H1 (cell line): ENCODE data around the gene TWNK. TPM values are rescaled to one million over a fixed set of nuclear protein-coding genes. Genes with fewer than 3 reads are reported as not detected.

ENCODE experiments used
- CTCF ChIA-PET: fragments of 300-600 bp; sonication (Branson Sonifier 250); formaldehyde crosslinking; loops from one replicate; lab custom pipeline; 2021; ENCODE audit not compliant: partially characterized antibody; lab: Charles Lee
- POLR2A ChIA-PET: fragments of 300-600 bp; sonication (Branson Sonifier 250); formaldehyde crosslinking; loops from one replicate; lab custom pipeline; 2021; ENCODE audit warnings: inconsistent platforms; ENCODE audit not compliant: partially characterized antibody; lab: Charles Lee
- DNase-seq, 2 experiments: peaks; one replicate each; pipeline versions ENCODE4 v3.0.0 to v3.0.0-alpha.2; 2010 to 2022; ENCODE audit warnings: low spot score in 2 of 2, low read depth in 1 of 2, mixed read lengths in 1 of 2
- FAIRE-seq: peaks from 2 replicates; lab custom pipeline; 2011; peaks lifted over from hg19 to GRCh38; lab: Jason Lieb, UNC
- H2AFZ ChIP-seq: 2 replicates; pipeline ENCODE4 v1.8.1; 2012; ENCODE audit warnings: low read length, inconsistent platforms
- H2AK5ac ChIP-seq: 2 replicates; pipeline ENCODE4 v1.6.1; 2013; ENCODE audit warnings: low read depth, low read length
- H2BK120ac ChIP-seq: replicated peaks from 2 replicates; pipeline ENCODE3; 2013; ENCODE audit warnings: low read depth, low read length, inconsistent platforms
- H2BK12ac ChIP-seq: 2 replicates; pipeline ENCODE4 v1.6.1; 2013; ENCODE audit warnings: low read depth, low read length
- H2BK15ac ChIP-seq: 2 replicates; pipeline ENCODE4 v1.6.1; 2013; ENCODE audit warnings: low read length
- H2BK20ac ChIP-seq: 2 replicates; pipeline ENCODE4 v1.6.1; 2013; ENCODE audit warnings: low read length
- H2BK5ac ChIP-seq: 2 replicates; pipeline ENCODE4 v1.6.1; 2013; ENCODE audit warnings: low read depth, low read length
- H3K14ac ChIP-seq: 2 replicates; pipeline ENCODE4 v1.6.1; 2013; ENCODE audit warnings: inconsistent platforms; ENCODE audit not compliant: insufficient read length
- H3K18ac ChIP-seq: 2 replicates; pipeline ENCODE4 v1.6.1; 2013; ENCODE audit warnings: low read length; ENCODE audit errors: extremely low read depth
- H3K23ac ChIP-seq: 2 replicates; pipeline ENCODE4 v1.6.1; 2013; ENCODE audit warnings: inconsistent platforms; ENCODE audit not compliant: insufficient read length
- H3K23me2 ChIP-seq: 2 replicates; pipeline ENCODE4 v1.6.1; 2013; ENCODE audit warnings: low read depth, low read length
- H3K27ac ChIP-seq: 2 replicates; pipeline ENCODE4 v1.6.1; 2011; ENCODE audit warnings: low read depth, low read length, inconsistent platforms
- H3K27me3 ChIP-seq, 4 experiments: replicated peaks in 1 of 4; 1 replicate in 1 of 4; 2 replicates in 3 of 4; pipeline versions ENCODE4 v1.6.1 to v1.8.1; 2011 to 2013; ENCODE audit warnings: low read length in 3 of 4, mild to moderate bottlenecking in 3 of 4, inconsistent platforms in 2 of 4, mixed read lengths in 2 of 4, moderate library complexity in 1 of 4; ENCODE audit not compliant: control insufficient read depth in 3 of 4, insufficient read depth in 3 of 4; ENCODE audit errors: extremely low read depth in 1 of 4
- H3K36me3 ChIP-seq, 4 experiments: 2 replicates each; pipeline versions ENCODE4 v1.6.1 to v1.8.1; 2011 to 2013; ENCODE audit warnings: mild to moderate bottlenecking in 4 of 4, low read length in 3 of 4, moderate library complexity in 2 of 4, control low read depth in 1 of 4, inconsistent platforms in 1 of 4; ENCODE audit not compliant: insufficient read depth in 4 of 4, control insufficient read depth in 2 of 4
- H3K4ac ChIP-seq: replicated peaks from 2 replicates; pipeline ENCODE3; 2013; ENCODE audit warnings: low read length, low read depth, mixed read lengths, inconsistent platforms; ENCODE audit not compliant: insufficient read length
- H3K4me1 ChIP-seq, 4 experiments: replicated peaks in 1 of 4; 1 replicate in 1 of 4; 2 replicates in 3 of 4; pipeline versions ENCODE4 v1.6.1 to v1.8.1; 2011 to 2013; ENCODE audit warnings: low read length in 3 of 4, inconsistent platforms in 2 of 4, mixed read lengths in 1 of 4; ENCODE audit not compliant: insufficient read depth in 4 of 4, control insufficient read depth in 3 of 4
- H3K4me2 ChIP-seq, 2 experiments: 2 replicates each; pipeline versions ENCODE4 v1.6.1 to v1.8.1; 2011 to 2013; ENCODE audit warnings: low read depth in 2 of 2, low read length in 2 of 2, control low read depth in 1 of 2, inconsistent platforms in 1 of 2, mild to moderate bottlenecking in 1 of 2; ENCODE audit not compliant: insufficient read depth in 1 of 2
- H3K4me3 ChIP-seq, 4 experiments: fragments of 200-600, 300-600 bp in 1 of 4; sonication (generic), shearing (Covaris generic), sonication (Bioruptor Twin) in 1 of 4; 2 replicates each; pipeline versions ENCODE4 v1.5.1 to v1.8.1; 2011 to 2016; ENCODE audit warnings: low read length in 4 of 4, low read depth in 3 of 4, control low read depth in 2 of 4, inconsistent platforms in 2 of 4, mild to moderate bottlenecking in 2 of 4, mixed read lengths in 1 of 4, moderate library complexity in 1 of 4; ENCODE audit not compliant: insufficient read depth in 2 of 4; ENCODE audit errors: extremely low read depth in 1 of 4
- H3K56ac ChIP-seq: replicated peaks from 2 replicates; pipeline ENCODE3; 2013; ENCODE audit warnings: low read depth, mild to moderate bottlenecking, mixed read lengths, low read length, inconsistent platforms; ENCODE audit not compliant: insufficient read length
- H3K79me1 ChIP-seq: 2 replicates; pipeline ENCODE4 v1.6.1; 2013; ENCODE audit warnings: low read depth, low read length, control low read depth
- H3K79me2 ChIP-seq, 2 experiments: 2 replicates each; pipeline versions ENCODE4 v1.6.1 to v1.8.1; 2012 to 2013; ENCODE audit warnings: low read length in 2 of 2, mild to moderate bottlenecking in 2 of 2, inconsistent platforms in 1 of 2; ENCODE audit not compliant: insufficient read depth in 2 of 2, control insufficient read depth in 1 of 2
- H3K9ac ChIP-seq, 4 experiments: replicated peaks in 1 of 4; 1 replicate in 1 of 4; 2 replicates in 3 of 4; pipeline versions ENCODE4 v1.6.1 to v1.8.1; 2011 to 2013; ENCODE audit warnings: low read depth in 3 of 4, low read length in 3 of 4, control low read depth in 2 of 4, mild to moderate bottlenecking in 2 of 4, moderate library complexity in 2 of 4, inconsistent platforms in 1 of 4; ENCODE audit errors: extremely low read depth in 1 of 4
- H3K9me3 ChIP-seq, 2 experiments: 2 replicates each; pipeline versions ENCODE4 v1.6.1 to v1.8.1; 2012 to 2013; ENCODE audit warnings: mild to moderate bottlenecking in 2 of 2, moderate library complexity in 2 of 2, control low read depth in 1 of 2, inconsistent platforms in 1 of 2, low read depth in 1 of 2, low read length in 1 of 2, mixed read lengths in 1 of 2; ENCODE audit not compliant: insufficient read depth in 2 of 2
- H4K20me1 ChIP-seq, 2 experiments: replicated peaks in 1 of 2; 2 replicates each; pipeline versions ENCODE3 to v1.8.1; 2011 to 2013; ENCODE audit warnings: inconsistent platforms in 2 of 2, low read length in 2 of 2, mild to moderate bottlenecking in 1 of 2; ENCODE audit not compliant: insufficient read depth in 2 of 2, control insufficient read depth in 1 of 2
- H4K5ac ChIP-seq: 2 replicates; pipeline ENCODE4 v1.6.1; 2013; ENCODE audit warnings: low read length, low read depth, mixed read lengths, inconsistent platforms; ENCODE audit not compliant: insufficient read length
- H4K8ac ChIP-seq: 2 replicates; pipeline ENCODE4 v1.8.0; 2013; ENCODE audit warnings: mild to moderate bottlenecking, moderate library complexity, low read length, inconsistent platforms; ENCODE audit not compliant: insufficient read depth; ENCODE audit errors: extremely low read depth
- H4K91ac ChIP-seq: replicated peaks from 2 replicates; pipeline ENCODE3; 2013; ENCODE audit warnings: low read length, mixed read lengths, inconsistent platforms; ENCODE audit not compliant: insufficient read length
- ATF2 ChIP-seq: IDR thresholded peaks from 2 replicates; pipeline ENCODE4 v1.6.1; 2012; ENCODE audit warnings: low read length, inconsistent platforms
- CBX5 ChIP-seq: fragments of 300-800, 300-1000 bp; sonication (generic); IDR thresholded peaks from 2 replicates; pipeline ENCODE4 v1.7.1; 2016; ENCODE audit warnings: antibody characterized with exemption, low read length, low read depth
- CEBPB ChIP-seq: IDR thresholded peaks from 2 replicates; pipeline ENCODE4 v1.6.1; 2012; ENCODE audit warnings: low read depth, low read length
- CHD1 ChIP-seq: IDR thresholded peaks from 2 replicates; pipeline ENCODE4 v1.6.1; 2012; ENCODE audit warnings: low read depth, low read length, improper control_type of control experiment
- CHD2 ChIP-seq: IDR thresholded peaks from 2 replicates; pipeline ENCODE4 v1.6.1; 2012; ENCODE audit warnings: low read length, improper control_type of control experiment
- CREB1 ChIP-seq: IDR thresholded peaks from 2 replicates; pipeline ENCODE4 v1.6.1; 2012; ENCODE audit warnings: inconsistent platforms
- EP300 ChIP-seq, 2 experiments: IDR thresholded peaks; 1 replicate in 1 of 2; 2 replicates in 1 of 2; pipeline ENCODE4 v1.6.1; 2011 to 2012; ENCODE audit warnings: low read depth in 2 of 2, low read length in 2 of 2, mild to moderate bottlenecking in 2 of 2, borderline replicate concordance in 1 of 2, inconsistent platforms in 1 of 2, moderate library complexity in 1 of 2
- GTF2F1 ChIP-seq: IDR thresholded peaks from 2 replicates; pipeline ENCODE4 v1.6.1; 2012; ENCODE audit warnings: low read depth, low read length, improper control_type of control experiment, borderline replicate concordance
- JUND ChIP-seq: IDR thresholded peaks from 2 replicates; pipeline ENCODE4 v1.6.1; 2011; ENCODE audit warnings: mild to moderate bottlenecking, improper control_type of control experiment, low read length
- KDM1A ChIP-seq: fragments of 200-600, 300-600 bp; sonication (generic); IDR thresholded peaks from 2 replicates; pipeline ENCODE4 v1.7.1; 2016; ENCODE audit warnings: mild to moderate bottlenecking, low read length, borderline replicate concordance
- KDM4A ChIP-seq: IDR thresholded peaks from one replicate; pipeline ENCODE4 v1.7.1; 2012; ENCODE audit warnings: low read depth, mild to moderate bottlenecking, moderate library complexity, low read length, inconsistent platforms; ENCODE audit not compliant: severe bottlenecking
- PHF8 ChIP-seq: fragments of 200-600 bp; sonication (generic); conservative IDR thresholded peaks from 2 replicates; pipeline ENCODE4 v1.7.1; 2012; ENCODE audit warnings: low read depth, mild to moderate bottlenecking, inconsistent platforms, low read length, moderate library complexity
- SP1 ChIP-seq: IDR thresholded peaks from 2 replicates; pipeline ENCODE4 v1.6.1; 2011; ENCODE audit warnings: low read depth, low read length
- SP4 ChIP-seq: IDR thresholded peaks from 2 replicates; pipeline ENCODE4 v1.6.1; 2012; ENCODE audit warnings: low read length, inconsistent platforms
- TBP ChIP-seq: IDR thresholded peaks from 2 replicates; pipeline ENCODE4 v1.6.1; 2011; ENCODE audit warnings: low read depth, low read length, improper control_type of control experiment
- polyA plus RNA-seq, 7 experiments: library from polyadenylated mRNA; depleted of rRNA in 3 of 7; stranded (reverse) in 5 of 7; unstranded in 2 of 7; fragments of >200 nt in 5 of 7; fragments of 200-250 nt in 2 of 7; gene quantifications; 1 replicate in 5 of 7; 2 replicates in 1 of 7; 4 replicates in 1 of 7; pipeline versions ENCODE4 v1.2.1 to v1.2.3, GENCODE V29; 2011 to 2013; ENCODE audit warnings: missing spikeins in 2 of 7, mixed read lengths in 2 of 7
- total RNA-seq: library from RNA; stranded (reverse); fragmentation: NEBNext Ultra II Directional; extraction: Animal tissue kit (Norgen Biotek cat#: 25700); gene quantifications from 2 replicates; pipeline ENCODE4 v1.2.1, GENCODE V29; 2021

TWNK gene
- total and polyA plus RNA-seq, 2 of the 8 experiments (the other 6 are each of a cell fraction or from before 2014, with no cell fraction given), result 15.4 to 32.5 TPM

- Histone ChIP-seq H3K4me1 (no peaks in the 10 kb centered on the region), H2AK5ac (no peak overlapping the region), H2BK5ac (no peak overlapping the region), H3K9me3 (no peaks in the 10 kb centered on the region), H3K4me2 (no peak overlapping the region), H2BK20ac (no peak overlapping the region), H4K8ac (no peak overlapping the region), H3K56ac (no peak overlapping the region), H3K27ac (no peak overlapping the region), H3K79me2 (no peaks in the 10 kb centered on the region), H2BK15ac (no peak overlapping the region), H4K5ac (no peak overlapping the region), H3K23me2 (peaks cover 2% of the 10 kb centered on the region; the same call in 1 of the 2 replicates), H3K4me3 (no peak overlapping the region), H4K20me1 (no peaks in the 10 kb centered on the region), H3K18ac (no peak overlapping the region), H2BK120ac (no peak overlapping the region), H2AFZ (no peak overlapping the region), H3K79me1 (no peaks in the 10 kb centered on the region), H4K91ac (no peak overlapping the region), H3K9ac (no peak overlapping the region), H3K23ac (no peak overlapping the region), H2BK12ac (no peak overlapping the region), H3K27me3 (no peaks in the 10 kb centered on the region), H3K4ac (no peak overlapping the region), H3K14ac (no peak overlapping the region), H3K36me3 (peaks cover 0 to 67% (median 17%) of the 10 kb centered on the region in 4 experiments; a peak in 3 of 8 replicates)
- ChIA-PET POLR2A (interaction anchor here (1.1 to 1.3 kb wide), 3 partner anchors 9 to 21 kb away, joined by 3 to 4 read pairs (median 3); no protein-coding TSS in a partner anchor), CTCF (interaction anchor here (1.0 to 2.5 kb wide), 4 partner anchors 9 to 71 kb away, joined by 3 to 8 read pairs (median 6); partner anchors contain the start of gene LZTS2)
- DNase-seq (no peak), FAIRE-seq (no peak)
- no peak for TF ChIP-seq CHD2
- no peak for TF ChIP-seq SP1
- TF ChIP-seq SP4, result no peak
- TF ChIP-seq JUND, result no peak
- no peak for TF ChIP-seq KDM4A
- TF ChIP-seq KDM1A, result no peak
- no peak for TF ChIP-seq TBP
- TF ChIP-seq CEBPB, result no peak
- no peak for TF ChIP-seq EP300 (IDR thresholded peaks at IDR 0.05; ENCODE audit: borderline replicate concordance in 1 of 2, low read depth in 2 of 2, low read length in 2 of 2)
- TF ChIP-seq CREB1, result no peak
- TF ChIP-seq CHD1, result no peak
- TF ChIP-seq CBX5, result no peak
- TF ChIP-seq PHF8, result no peak
- no peak for TF ChIP-seq ATF2
- TF ChIP-seq GTF2F1, result no peak
Measured at GRCh38 chr10:100943508-100943907, 43.8 kb upstream of the TWNK start.
